RWPE2 (cell line): Measurements from ENCODE around the gene CLCN5.

Experiments
- ATAC-seq: fragments of 200-7000 bp; cut with Tn5 transposase; 3 replicates; pipeline ENCODE4 v1.9.1; 2021; ENCODE audit warnings: low read depth
- DNase-seq: peaks from one replicate; pipeline ENCODE4 v3.0.0-alpha.2; 2020; ENCODE audit warnings: low spot score
- H3K27ac ChIP-seq: fragments of 450-650 bp; 2 replicates; pipeline ENCODE4 v1.5.1; 2017; ENCODE audit warnings: mild to moderate bottlenecking; ENCODE audit not compliant: poor library complexity, severe bottlenecking
- H3K27me3 ChIP-seq: fragments of 250-450 bp; sonication (Bioruptor Pico); 2 replicates; pipeline ENCODE4 v1.5.1; 2021; ENCODE audit warnings: mild to moderate bottlenecking, moderate library complexity; ENCODE audit not compliant: insufficient read depth, poor library complexity, severe bottlenecking
- H3K36me3 ChIP-seq: fragments of 250-450 bp; sonication (Bioruptor Pico); 2 replicates; pipeline ENCODE4 v1.5.1; 2020; ENCODE audit warnings: low read depth, mild to moderate bottlenecking, moderate library complexity
- H3K4me1 ChIP-seq: fragments of 250-450 bp; sonication (Bioruptor Pico); 2 replicates; pipeline ENCODE4 v1.5.1; 2021; ENCODE audit warnings: mild to moderate bottlenecking, moderate library complexity; ENCODE audit not compliant: insufficient read depth, poor library complexity, severe bottlenecking
- H3K4me3 ChIP-seq: fragments of 250-450 bp; sonication (Bioruptor Pico); 2 replicates; pipeline ENCODE4 v1.5.1; 2021; ENCODE audit warnings: mild to moderate bottlenecking, moderate library complexity; ENCODE audit not compliant: severe bottlenecking
- H3K9me3 ChIP-seq: fragments of 250-450 bp; sonication (Bioruptor Pico); 2 replicates; pipeline ENCODE4 v1.5.1; 2021; ENCODE audit warnings: mild to moderate bottlenecking, moderate library complexity; ENCODE audit not compliant: severe bottlenecking
- CTCF ChIP-seq: fragments of 450-650 bp; IDR thresholded peaks from one replicate; pipeline ENCODE4 v1.5.1; 2017; ENCODE audit warnings: mild to moderate bottlenecking, moderate library complexity; ENCODE audit not compliant: poor library complexity, severe bottlenecking

The CLCN5 gene

DNA sequence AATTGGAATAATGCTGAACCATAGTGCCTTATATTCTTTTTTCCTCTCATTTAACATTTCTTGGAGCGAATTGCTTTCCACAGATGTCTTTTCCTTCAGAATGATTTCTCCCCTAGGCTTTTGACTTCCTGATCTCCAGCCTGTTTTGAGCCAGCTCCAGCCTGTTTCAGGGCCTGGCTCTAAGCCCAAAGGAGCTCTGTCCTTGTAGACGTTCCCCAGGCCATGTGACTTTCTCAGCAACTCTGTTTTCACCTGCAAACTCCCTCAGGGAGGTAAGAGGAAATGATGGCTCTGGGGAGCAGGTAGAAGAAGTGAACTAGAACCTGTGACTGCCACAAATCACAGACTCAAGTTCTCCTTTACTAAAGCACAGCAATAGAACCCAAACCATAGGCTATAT lies 189.3 kb downstream of the CLCN5 start:
- Histone ChIP-seq H3K4me1 (no peaks in the 10 kb centered on the region), H3K9me3 (no peaks in the 10 kb centered on the region), H3K27ac (no peak overlapping the region), H3K4me3 (no peak overlapping the region), H3K27me3 (no peaks in the 10 kb centered on the region), H3K36me3 (no peaks in the 10 kb centered on the region)
- no peak for ATAC-seq
- no peak for DNase-seq
- no peak for TF ChIP-seq CTCF

DNA sequence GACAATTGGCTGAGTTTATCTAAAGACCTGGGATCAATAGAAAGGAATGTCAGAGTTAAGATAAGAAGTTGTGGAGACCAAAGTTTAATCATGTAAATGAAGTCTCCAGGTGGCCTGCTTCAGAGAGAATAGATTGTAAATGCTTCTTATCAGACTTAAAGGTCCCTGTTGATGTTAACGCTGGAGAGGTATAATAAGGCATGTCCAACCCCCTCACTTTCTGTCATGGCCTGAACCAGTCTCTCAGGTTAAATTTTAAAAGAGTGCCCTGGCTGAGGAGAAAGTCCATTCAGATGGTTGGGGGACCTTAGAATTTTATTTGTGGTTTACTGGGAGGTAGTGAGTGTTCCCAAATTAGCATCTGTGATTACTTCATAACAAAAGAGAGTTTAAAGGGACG lies 191.7 kb downstream of the CLCN5 start:
- no peaks in the 10 kb centered on the region for H3K36me3 ChIP-seq
- no peak overlapping the region for H3K27ac ChIP-seq
- TF ChIP-seq CTCF, result no peak
- no peak overlapping the region for H3K4me3 ChIP-seq
- H3K4me1 ChIP-seq, result no peaks in the 10 kb centered on the region
- no peaks in the 10 kb centered on the region for H3K27me3 ChIP-seq
- no peak for ATAC-seq
- no peak for DNase-seq
- no peaks in the 10 kb centered on the region for H3K9me3 ChIP-seq

DNA sequence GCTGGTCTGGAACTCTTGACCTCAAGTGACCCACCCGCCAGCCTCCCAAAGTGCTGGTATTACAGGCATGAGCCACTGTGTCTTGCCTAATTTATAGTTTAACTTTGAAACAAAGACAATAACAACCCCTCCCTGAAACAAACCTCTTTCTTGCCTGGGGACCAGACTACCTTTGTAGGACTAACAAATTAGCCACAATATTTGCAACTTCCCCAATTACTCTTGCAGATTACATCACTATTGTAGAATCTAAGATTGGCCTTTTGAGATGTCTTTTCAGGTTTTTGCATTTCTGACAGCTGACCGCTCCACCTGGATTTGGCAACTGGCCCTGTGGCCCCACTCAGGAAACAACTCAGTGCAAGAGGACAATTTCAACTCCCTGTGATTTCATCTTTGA lies 193.6 kb downstream of the CLCN5 start:
- Histone ChIP-seq H3K27me3 (no peaks in the 10 kb centered on the region), H3K36me3 (no peaks in the 10 kb centered on the region), H3K27ac (no peak overlapping the region), H3K4me3 (no peak overlapping the region), H3K4me1 (no peaks in the 10 kb centered on the region), H3K9me3 (no peaks in the 10 kb centered on the region)
- no peak for TF ChIP-seq CTCF
- DNase-seq (no peak), ATAC-seq (no peak)

DNA sequence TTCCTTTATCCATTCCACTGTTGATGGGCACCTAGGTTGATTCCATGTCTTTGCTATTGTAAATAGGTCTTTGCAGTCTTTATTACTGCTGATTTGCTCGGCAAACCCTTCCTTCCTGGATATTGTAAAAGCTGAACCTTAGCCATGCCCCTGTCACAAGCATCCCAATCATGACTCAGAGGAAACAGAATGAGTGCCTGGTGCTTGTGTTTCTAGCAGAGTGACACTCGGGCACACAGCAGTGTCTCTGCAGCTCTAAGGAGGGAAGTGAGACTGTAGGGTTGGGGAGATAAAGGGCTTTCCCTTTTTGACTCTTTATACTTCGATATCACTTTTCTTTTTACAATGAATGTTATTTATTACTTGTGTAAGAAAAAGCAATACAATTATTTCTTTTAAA lies 195.1 kb downstream of the CLCN5 start:
- H3K4me1 ChIP-seq, result no peaks in the 10 kb centered on the region
- H3K4me3 ChIP-seq, result no peak overlapping the region
- ATAC-seq, result no peak
- no peaks in the 10 kb centered on the region for H3K27me3 ChIP-seq
- no peak for DNase-seq
- no peak for TF ChIP-seq CTCF
- no peak overlapping the region for H3K27ac ChIP-seq
- H3K9me3 ChIP-seq, result no peaks in the 10 kb centered on the region
- no peaks in the 10 kb centered on the region for H3K36me3 ChIP-seq

GRCh38 chrX:50125480-50125879 lies 203.1 kb downstream of the CLCN5 start:
- no peak for TF ChIP-seq CTCF
- Histone ChIP-seq H3K27me3 (no peaks in the 10 kb centered on the region), H3K4me1 (no peaks in the 10 kb centered on the region), H3K9me3 (no peaks in the 10 kb centered on the region), H3K4me3 (no peak overlapping the region), H3K27ac (no peak overlapping the region), H3K36me3 (no peaks in the 10 kb centered on the region)
- no peak for DNase-seq
- ATAC-seq, result no peak
